GM12878 (cell line): Measurements from ENCODE around the gene CLCN2. TPM values are rescaled to one million over a fixed set of nuclear protein-coding genes. Genes with fewer than 3 reads are reported as not detected.

Experiments used
- ASH2L ChIP-seq: fragments of 300-600, 200-600 bp; sonication (generic); IDR thresholded peaks from 2 replicates; pipeline ENCODE4 v1.6.1; 2017; ENCODE audit warnings: low read depth, mild to moderate bottlenecking, borderline replicate concordance
- ATF7 ChIP-seq: fragments of 450-650 bp; IDR thresholded peaks from 2 replicates; pipeline ENCODE4 v1.6.1; 2016; ENCODE audit warnings: low read depth, mild to moderate bottlenecking
- CBX3 ChIP-seq: fragments of 200-600 bp; sonication (generic); IDR thresholded peaks from 2 replicates; pipeline ENCODE4 v1.6.1; 2016; ENCODE audit warnings: low read depth, borderline replicate concordance
- CREB1 ChIP-seq: IDR thresholded peaks from 2 replicates; pipeline ENCODE4 v1.6.1; 2012; ENCODE audit warnings: low read depth, mild to moderate bottlenecking, inconsistent platforms
- DPF2 ChIP-seq: fragments of 450-650 bp; IDR thresholded peaks from 2 replicates; pipeline ENCODE4 v1.6.1; 2017; ENCODE audit warnings: mild to moderate bottlenecking
- ETV6 ChIP-seq, 2 experiments: fragments of 450-650 bp in 1 of 2; IDR thresholded peaks in 1 of 2; conservative IDR thresholded peaks in 1 of 2; 2 replicates each; pipeline ENCODE4 v1.6.1; 2014; ENCODE audit warnings: antibody characterized with exemption in 1 of 2, borderline replicate concordance in 1 of 2, low read depth in 1 of 2, mild to moderate bottlenecking in 1 of 2, moderate library complexity in 1 of 2
- FOXM1 ChIP-seq: IDR thresholded peaks from 2 replicates; pipeline ENCODE4 v1.6.1; 2012; ENCODE audit warnings: low read depth, mild to moderate bottlenecking, inconsistent platforms, low read length, moderate library complexity
- GATAD2B ChIP-seq: fragments of 450-650 bp; conservative IDR thresholded peaks from 2 replicates; pipeline ENCODE4 v1.6.1; 2017; ENCODE audit warnings: low read depth, mild to moderate bottlenecking, moderate library complexity
- HDAC2 ChIP-seq: fragments of 200-600 bp; sonication (generic); IDR thresholded peaks from 2 replicates; pipeline ENCODE4 v1.6.1; 2017
- HDGF ChIP-seq: fragments of 450-650 bp; IDR thresholded peaks from 2 replicates; pipeline ENCODE4 v1.6.1; 2016; ENCODE audit warnings: antibody characterized with exemption
- NFXL1 ChIP-seq: fragments of 450-650 bp; IDR thresholded peaks from 2 replicates; pipeline ENCODE4 v1.6.1; 2017; ENCODE audit warnings: antibody characterized with exemption, mild to moderate bottlenecking, borderline replicate concordance
- NFYB ChIP-seq: IDR thresholded peaks from 2 replicates; pipeline ENCODE4 v1.6.1; 2011; ENCODE audit warnings: low read depth, mild to moderate bottlenecking, low read length, improper control_type of control experiment, moderate library complexity; ENCODE audit not compliant: insufficient read depth
- NR2F1 ChIP-seq: fragments of 450-650 bp; conservative IDR thresholded peaks from 2 replicates; pipeline ENCODE4 v1.6.1; 2017; ENCODE audit warnings: mild to moderate bottlenecking
- POLR2A ChIP-seq: IDR thresholded peaks from 2 replicates; pipeline ENCODE4 v1.6.1; 2011; ENCODE audit warnings: low read depth, mild to moderate bottlenecking, low read length
- RAD21 ChIP-seq: IDR thresholded peaks from 2 replicates; pipeline ENCODE4 v1.6.1; 2011; ENCODE audit warnings: mild to moderate bottlenecking, low read depth, low read length, moderate library complexity; ENCODE audit not compliant: insufficient read depth
- RAD51 ChIP-seq: fragments of 450-650 bp; IDR thresholded peaks from 2 replicates; pipeline ENCODE4 v1.6.1; 2016; ENCODE audit warnings: moderate library complexity, mild to moderate bottlenecking, inconsistent platforms
- RFX5 ChIP-seq: IDR thresholded peaks from 2 replicates; pipeline ENCODE4 v1.6.1; 2011; ENCODE audit warnings: low read depth, low read length, improper control_type of control experiment
- SREBF1 ChIP-seq: IDR thresholded peaks from 2 replicates; pipeline ENCODE4 v1.6.1; 2012; ENCODE audit warnings: mild to moderate bottlenecking, low read length
- STAT1 ChIP-seq: fragments of 450-650 bp; conservative IDR thresholded peaks from 2 replicates; pipeline ENCODE4 v1.6.1; 2014; ENCODE audit warnings: antibody characterized with exemption, mild to moderate bottlenecking
- STAT3 ChIP-seq: IDR thresholded peaks from 2 replicates; pipeline ENCODE4 v1.6.1; 2011; ENCODE audit warnings: low read depth, low read length, improper control_type of control experiment
- SUPT20H ChIP-seq: IDR thresholded peaks from 2 replicates; pipeline ENCODE4 v1.6.1; 2011; ENCODE audit warnings: low read depth, mild to moderate bottlenecking, low read length, moderate library complexity, borderline replicate concordance; ENCODE audit not compliant: control insufficient read depth
- ZNF384 ChIP-seq: IDR thresholded peaks from 2 replicates; pipeline ENCODE4 v1.6.1; 2012; ENCODE audit warnings: low read depth, mild to moderate bottlenecking, low read length, improper control_type of control experiment, borderline replicate concordance
- polyA plus RNA-seq, 11 experiments: library from polyadenylated mRNA; depleted of rRNA in 4 of 11; unstranded in 6 of 11; stranded (reverse) in 5 of 11; fragments of >200 nt; fragmentation: Nextera tagmentation in 4 of 11; fragmentation: Illumina TruSeq in 1 of 11; extraction: Ambion mirVana in 4 of 11; extraction: Trizol in 1 of 11; gene quantifications; 1 replicate in 1 of 11; 2 replicates in 10 of 11; pipeline versions ENCODE4 v1.2.1 to v1.2.3, GENCODE V29; 2011 to 2016; ENCODE audit warnings: inconsistent platforms in 2 of 11, missing spikeins in 2 of 11, low read depth in 1 of 11
- total RNA-seq, 4 experiments: library from RNA; depleted of rRNA in 3 of 4; stranded (reverse); fragments of >200 nt in 3 of 4; fragmentation: Illumina TruSeq in 1 of 4; extraction: Trizol in 1 of 4; gene quantifications; 2 replicates each; pipeline versions ENCODE4 v1.2.1 to v1.2.3, GENCODE V29; 2013 to 2021
- TF ChIP-seq, protein P1 (sequence below): fragments of 450-650 bp; IDR thresholded peaks from 2 replicates; pipeline ENCODE4 v1.6.1; 2017; ENCODE audit warnings: antibody characterized with exemption, mild to moderate bottlenecking, moderate library complexity
- TF ChIP-seq, protein P2 (sequence below): fragments of 450-650 bp; IDR thresholded peaks from 2 replicates; pipeline ENCODE4 v1.6.1; 2016; ENCODE audit warnings: mild to moderate bottlenecking
- TF ChIP-seq, protein P3 (sequence below): IDR thresholded peaks from 2 replicates; pipeline ENCODE4 v1.6.1; 2011; ENCODE audit warnings: borderline replicate concordance, low read depth, mild to moderate bottlenecking, moderate library complexity, low read length; ENCODE audit not compliant: insufficient read depth, poor library complexity, severe bottlenecking

Gene CLCN2
- total and polyA plus RNA-seq, 10 of the 15 experiments (the other 5 are each of a cell fraction or from before 2014, with no cell fraction given), result 0.13 to 2.6 (median 0.85) TPM; not detected in 1

DNA sequence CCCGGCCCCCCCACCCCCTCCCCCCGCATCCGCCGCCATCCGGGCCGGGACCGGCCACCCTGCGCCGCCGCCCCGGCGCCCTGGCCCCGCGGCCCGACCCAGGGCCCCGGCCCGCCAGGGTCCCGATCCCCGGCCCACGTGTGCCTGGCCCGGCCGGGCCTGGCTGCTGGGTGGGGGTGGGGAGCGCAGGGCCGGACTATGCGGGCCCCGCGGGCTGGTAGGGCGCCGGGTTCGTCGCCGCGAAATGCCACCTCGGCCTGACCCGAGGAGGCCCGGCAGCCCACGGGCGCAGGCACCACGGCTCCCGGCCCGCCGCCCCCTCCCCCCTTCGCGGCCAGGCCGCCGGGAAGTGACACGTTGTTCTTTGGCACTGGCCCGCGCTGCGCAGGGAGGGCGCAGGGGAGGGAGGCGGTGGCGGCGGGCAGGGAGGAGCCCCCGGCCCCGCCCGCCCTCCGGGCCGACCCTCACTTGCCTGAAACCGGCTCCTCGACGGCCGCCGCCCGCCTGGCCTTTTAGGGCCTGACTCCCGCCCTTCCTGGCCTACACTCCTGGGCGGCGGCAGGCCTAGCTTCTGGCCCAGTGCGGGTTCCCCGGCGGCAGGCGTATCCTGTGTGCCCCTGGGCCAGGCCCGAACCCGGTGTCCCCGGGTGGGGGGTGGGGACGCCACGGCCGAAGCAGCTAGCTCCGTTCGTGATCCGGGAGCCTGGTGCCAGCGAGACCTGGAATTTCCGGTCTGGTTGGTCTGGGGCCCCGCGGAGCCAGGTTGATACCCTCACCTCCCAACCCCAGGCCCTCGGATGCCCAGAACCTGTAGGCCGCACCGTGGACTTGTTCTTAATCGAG lies 46.5 kb downstream of the CLCN2 start (continued):
- TF ChIP-seq, protein P1, sequence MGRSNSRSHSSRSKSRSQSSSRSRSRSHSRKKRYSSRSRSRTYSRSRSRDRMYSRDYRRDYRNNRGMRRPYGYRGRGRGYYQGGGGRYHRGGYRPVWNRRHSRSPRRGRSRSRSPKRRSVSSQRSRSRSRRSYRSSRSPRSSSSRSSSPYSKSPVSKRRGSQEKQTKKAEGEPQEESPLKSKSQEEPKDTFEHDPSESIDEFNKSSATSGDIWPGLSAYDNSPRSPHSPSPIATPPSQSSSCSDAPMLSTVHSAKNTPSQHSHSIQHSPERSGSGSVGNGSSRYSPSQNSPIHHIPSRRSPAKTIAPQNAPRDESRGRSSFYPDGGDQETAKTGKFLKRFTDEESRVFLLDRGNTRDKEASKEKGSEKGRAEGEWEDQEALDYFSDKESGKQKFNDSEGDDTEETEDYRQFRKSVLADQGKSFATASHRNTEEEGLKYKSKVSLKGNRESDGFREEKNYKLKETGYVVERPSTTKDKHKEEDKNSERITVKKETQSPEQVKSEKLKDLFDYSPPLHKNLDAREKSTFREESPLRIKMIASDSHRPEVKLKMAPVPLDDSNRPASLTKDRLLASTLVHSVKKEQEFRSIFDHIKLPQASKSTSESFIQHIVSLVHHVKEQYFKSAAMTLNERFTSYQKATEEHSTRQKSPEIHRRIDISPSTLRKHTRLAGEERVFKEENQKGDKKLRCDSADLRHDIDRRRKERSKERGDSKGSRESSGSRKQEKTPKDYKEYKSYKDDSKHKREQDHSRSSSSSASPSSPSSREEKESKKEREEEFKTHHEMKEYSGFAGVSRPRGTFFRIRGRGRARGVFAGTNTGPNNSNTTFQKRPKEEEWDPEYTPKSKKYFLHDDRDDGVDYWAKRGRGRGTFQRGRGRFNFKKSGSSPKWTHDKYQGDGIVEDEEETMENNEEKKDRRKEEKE, result 0 out of 2 replicates have a peak, but pooled peaks have one; percentile 36
- TF ChIP-seq ATF7, result no peak
- TF ChIP-seq DPF2, result peak; percentile 70; the same call in 1 of the 2 replicates
- no peak for TF ChIP-seq NFXL1
- TF ChIP-seq RAD51, result no peak
- no peak for TF ChIP-seq RAD21
- TF ChIP-seq STAT1, result no peak
- TF ChIP-seq HDGF, result no peak
- no peak for TF ChIP-seq STAT3
- TF ChIP-seq SREBF1, result no peak
- no peak for TF ChIP-seq ZNF384
- no peak for TF ChIP-seq RFX5
- TF ChIP-seq, protein P2, sequence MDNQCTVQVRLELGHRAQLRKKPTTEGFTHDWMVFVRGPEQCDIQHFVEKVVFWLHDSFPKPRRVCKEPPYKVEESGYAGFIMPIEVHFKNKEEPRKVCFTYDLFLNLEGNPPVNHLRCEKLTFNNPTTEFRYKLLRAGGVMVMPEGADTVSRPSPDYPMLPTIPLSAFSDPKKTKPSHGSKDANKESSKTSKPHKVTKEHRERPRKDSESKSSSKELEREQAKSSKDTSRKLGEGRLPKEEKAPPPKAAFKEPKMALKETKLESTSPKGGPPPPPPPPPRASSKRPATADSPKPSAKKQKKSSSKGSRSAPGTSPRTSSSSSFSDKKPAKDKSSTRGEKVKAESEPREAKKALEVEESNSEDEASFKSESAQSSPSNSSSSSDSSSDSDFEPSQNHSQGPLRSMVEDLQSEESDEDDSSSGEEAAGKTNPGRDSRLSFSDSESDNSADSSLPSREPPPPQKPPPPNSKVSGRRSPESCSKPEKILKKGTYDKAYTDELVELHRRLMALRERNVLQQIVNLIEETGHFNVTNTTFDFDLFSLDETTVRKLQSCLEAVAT, result no peak
- TF ChIP-seq ASH2L, result no peak
- 0 out of 2 replicates have a peak, but pooled peaks have one; percentile 5 for TF ChIP-seq CREB1
- TF ChIP-seq NFYB, result no peak
- TF ChIP-seq, protein P3, sequence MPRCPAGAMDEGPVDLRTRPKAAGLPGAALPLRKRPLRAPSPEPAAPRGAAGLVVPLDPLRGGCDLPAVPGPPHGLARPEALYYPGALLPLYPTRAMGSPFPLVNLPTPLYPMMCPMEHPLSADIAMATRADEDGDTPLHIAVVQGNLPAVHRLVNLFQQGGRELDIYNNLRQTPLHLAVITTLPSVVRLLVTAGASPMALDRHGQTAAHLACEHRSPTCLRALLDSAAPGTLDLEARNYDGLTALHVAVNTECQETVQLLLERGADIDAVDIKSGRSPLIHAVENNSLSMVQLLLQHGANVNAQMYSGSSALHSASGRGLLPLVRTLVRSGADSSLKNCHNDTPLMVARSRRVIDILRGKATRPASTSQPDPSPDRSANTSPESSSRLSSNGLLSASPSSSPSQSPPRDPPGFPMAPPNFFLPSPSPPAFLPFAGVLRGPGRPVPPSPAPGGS, result no peak
- TF ChIP-seq GATAD2B, result peak; percentile 81
- TF ChIP-seq FOXM1, result no peak
- 0 out of 2 replicates have a peak, but pooled peaks have one; percentile 59 for TF ChIP-seq NR2F1
- no peak for TF ChIP-seq SUPT20H
- no peak for TF ChIP-seq ETV6 (conservative IDR thresholded peaks at IDR 0.05 in 1 of 2, IDR thresholded peaks at IDR 0.05 in 1 of 2; ENCODE audit: borderline replicate concordance in 1 of 2, low read depth in 1 of 2)
- TF ChIP-seq HDAC2, result no peak
- TF ChIP-seq POLR2A, result peak; percentile 83; the same call in 1 of the 2 replicates
- no peak for TF ChIP-seq CBX3
